ENCODE results near the gene STK10.

STK10 gene

DNA sequence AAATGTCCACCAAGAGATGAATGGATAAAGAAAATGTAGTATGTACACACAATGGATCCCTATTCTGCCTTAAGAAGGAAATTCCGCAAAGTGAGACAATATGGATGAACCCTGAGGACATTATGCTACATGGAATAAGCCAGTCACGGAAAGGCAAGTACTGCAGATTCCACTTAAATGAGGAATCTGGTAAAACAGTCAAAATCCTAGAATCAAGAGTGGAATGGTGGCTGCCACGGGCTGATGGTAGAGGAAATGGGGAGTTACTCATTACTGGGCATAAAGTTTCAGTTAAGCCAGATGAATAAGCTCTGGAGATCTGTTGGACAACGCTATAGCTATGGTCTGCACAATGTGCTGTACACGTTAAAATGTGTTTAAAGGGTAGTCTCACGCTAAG, 47.2 kb downstream of the STK10 start:
- DNase-seq = no peak

DNA sequence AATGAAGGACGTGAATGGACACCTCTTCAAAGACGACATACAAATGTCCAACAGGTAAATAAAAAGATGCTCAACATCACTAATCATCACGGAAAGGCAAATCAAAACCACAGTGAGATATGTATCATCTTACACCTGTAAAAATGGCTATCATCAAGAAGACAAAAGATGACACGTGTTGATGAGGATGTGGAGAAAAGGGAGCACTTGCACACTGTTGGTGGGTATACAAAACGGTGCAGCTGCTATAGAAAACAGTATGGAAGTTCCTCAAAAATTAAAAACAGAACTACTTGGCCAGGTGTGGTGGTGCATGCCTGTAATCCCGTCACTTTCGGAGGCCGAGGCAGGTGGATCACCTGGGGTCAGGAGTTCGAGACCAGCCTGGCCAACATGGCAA, 47.9 kb downstream of the STK10 start:
- no peak for DNase-seq

DNA sequence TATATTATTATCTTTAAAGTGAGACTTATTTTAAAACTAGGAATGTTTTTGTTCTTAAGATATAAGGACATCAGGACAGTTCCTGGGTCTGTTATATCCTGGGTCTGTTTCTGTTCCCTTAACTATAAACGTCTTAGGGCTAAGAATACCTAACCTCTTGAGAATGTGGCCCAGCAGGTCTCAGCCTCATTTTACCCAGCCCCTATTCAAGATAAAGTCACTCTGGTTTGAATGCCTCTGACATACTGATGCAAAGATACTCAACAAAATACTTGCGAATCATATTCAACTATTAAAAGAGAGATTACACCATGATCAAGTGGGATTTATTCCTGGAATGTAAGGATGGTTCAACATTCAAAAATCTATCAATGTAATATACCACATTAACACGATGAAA, 51.0 kb downstream of the STK10 start:
- no peak for DNase-seq

DNA sequence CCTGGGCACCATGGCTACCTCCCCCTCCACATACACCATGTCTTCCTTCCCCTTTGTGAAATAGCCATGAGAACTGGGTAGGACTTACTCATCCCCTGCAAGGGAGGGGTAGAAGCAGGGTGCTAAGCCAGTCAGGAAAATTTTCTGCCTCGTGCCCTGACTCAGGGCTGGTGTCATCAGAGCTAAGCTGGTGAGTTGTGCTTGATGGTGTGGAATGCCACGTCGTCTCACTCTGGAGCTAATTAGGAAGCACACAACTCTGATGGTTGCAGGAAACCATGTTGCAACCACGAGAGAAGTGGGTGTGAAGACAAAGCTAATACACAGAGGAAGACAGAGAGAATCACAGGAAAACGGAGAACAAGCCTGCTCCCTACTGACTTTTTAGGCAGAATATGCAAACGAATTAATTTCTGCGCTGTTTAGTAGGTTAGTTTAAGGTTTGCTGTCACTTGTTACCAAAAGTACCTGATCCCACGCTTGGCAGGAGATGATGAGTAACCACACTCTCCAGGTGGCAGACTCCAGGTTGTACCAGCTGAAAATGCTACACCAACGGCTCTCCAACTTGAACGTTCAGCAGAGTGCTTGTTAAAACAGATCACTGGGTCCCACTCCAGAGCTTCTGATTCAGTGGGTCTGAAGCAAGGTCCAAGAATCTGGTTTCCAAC, 54.5 kb downstream of the STK10 start:
- peak; percentile 79 for DNase-seq

DNA sequence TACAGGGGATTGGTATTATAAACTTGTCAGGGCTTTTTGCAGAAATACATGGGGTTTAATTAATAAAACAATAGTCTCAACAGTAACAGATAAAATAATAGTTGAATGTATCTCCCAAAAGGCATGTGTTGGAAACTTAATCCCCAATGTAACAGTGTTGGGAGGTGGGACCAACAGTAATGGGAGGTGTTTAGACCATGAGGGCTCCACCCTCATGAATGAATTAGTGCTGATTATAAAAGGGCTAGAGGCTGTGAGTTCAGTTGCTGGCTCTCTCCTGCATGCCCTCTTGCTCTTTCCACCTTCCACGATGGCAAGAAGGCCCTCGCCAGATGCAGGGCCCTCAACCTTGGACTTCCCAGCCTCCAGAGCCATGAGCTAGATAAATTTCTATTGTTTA, 56.3 kb downstream of the STK10 start:
- no peak for DNase-seq

DNA sequence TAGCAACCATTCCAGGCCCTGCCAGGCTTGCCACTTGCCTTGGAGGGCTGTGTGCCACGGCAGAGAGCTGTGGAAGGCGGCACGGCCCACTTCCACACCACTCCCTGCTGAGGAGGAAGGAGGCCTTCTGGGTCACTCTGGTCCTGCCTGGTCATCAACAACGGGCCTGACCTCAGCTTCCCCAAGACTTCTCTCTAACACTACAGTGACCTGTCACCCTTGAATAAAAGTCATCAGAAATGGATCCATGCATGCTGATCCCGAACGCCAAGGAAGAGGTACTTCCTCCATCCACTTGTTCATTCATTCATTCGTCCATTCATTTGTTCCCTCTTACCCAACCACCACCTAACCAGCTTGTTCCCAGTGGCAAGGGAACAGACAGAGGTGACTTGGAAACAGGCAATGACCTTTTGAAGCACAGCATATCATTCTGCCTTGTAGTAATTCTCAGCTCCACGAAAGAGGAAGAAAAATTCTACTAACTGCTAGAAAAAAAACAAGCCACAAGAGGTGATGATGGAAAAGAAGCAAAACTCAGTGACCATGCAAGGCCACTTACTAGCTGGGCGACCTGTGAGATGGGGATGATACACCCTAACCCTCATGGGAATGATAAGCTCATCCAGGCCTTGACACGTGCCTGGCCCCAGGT, 58.6 kb downstream of the STK10 start:
- no peak for DNase-seq

DNA sequence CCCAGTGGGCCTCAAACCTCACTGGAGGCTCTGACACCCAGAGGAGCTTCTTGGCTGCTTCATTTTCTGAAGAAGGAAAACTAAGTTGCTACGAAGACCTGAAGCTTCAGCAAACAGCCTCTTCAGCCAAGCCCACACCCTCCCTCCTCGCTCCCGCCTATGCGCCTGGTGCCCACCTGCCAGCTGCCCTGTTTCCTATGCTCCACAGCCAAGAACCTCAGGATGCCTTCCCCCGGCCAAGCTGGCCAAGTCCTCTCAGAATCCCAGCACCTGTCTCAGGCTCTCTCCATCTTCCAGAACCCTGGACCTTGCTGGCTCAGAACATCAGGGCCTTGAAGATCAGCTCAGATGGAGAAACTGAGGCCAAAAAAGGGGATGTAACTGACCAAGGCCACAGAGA, 60.4 kb downstream of the STK10 start:
- DNase-seq = no peak

DNA sequence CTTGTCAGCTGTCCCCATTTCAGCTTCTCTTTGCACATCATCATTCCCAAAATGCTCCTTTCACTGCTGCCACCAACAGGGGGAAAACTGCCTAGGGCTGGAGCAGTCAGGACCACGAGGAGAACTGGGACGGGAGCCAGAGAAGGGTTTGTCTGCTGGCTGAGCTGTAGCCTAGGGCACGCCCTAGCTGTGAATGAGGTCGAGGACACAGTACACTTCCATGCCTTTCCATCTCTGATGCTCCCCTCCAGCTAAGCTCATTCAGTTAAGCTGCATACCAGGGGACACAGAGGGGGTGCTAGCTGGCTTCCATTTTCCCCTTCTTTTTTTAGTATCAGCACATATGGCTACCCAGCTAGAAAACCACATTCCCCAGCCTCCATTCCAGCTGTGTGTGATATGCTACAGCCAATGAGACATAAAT, 64.7 kb downstream of the STK10 start:
- no peak for DNase-seq

DNA sequence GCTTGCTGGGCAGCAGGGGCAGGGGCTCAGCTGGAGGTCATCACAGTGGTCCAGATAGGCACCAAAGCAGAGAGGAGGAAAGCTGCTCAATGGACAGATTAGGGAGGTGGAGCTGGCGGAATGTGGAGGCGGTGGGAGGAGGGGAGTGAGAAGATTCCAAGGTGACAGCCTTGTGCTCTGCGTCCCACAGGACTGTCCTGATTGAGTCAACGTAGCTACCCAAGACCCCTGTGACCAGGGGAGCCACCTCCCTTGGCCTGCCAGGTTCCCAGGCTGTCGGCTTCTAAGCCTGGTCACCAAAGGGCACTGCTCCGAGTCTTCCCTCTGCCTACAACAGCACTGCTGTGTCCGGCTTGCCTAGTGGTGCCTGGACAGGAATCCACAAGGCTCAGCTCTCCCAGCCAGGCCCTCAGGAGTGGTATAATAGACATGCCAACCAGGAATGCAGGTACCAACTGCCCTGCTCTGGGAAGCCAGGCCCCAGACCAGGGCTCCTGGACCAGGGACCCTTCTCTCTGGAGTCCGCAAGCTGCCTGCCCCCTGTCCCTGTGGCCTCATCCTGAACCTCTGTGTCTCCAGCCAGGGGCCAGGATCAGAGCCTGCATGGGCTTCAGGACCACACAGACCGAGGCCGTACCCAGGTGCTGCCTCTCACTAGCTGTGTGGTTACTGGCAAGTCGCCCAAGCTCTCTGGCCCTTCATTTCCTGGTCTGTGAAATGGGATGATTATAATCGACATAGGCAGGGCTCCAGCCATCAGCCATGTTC, 67.9 kb downstream of the STK10 start:
- no peak for DNase-seq

DNA sequence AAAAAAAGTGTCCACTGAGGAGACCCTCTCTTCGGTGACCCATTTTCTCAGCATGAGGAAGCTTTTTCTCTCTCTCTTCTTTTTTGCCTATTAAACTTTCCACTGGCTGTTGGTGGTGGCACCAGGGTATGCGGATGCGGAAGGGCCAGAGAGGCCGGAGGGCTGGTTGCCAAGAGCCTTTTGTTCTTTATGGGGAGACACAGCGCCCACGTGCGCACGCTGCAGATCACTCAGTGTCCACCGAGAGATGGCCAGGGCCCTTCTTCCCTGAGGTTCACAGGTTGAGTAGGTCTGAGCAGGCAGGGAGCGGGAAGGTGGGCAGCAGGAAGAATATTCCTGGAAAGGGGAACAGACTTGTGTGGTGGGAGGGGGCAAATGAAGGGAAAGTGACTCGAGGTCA, 69.1 kb downstream of the STK10 start:
- DNase-seq = no peak

DNA sequence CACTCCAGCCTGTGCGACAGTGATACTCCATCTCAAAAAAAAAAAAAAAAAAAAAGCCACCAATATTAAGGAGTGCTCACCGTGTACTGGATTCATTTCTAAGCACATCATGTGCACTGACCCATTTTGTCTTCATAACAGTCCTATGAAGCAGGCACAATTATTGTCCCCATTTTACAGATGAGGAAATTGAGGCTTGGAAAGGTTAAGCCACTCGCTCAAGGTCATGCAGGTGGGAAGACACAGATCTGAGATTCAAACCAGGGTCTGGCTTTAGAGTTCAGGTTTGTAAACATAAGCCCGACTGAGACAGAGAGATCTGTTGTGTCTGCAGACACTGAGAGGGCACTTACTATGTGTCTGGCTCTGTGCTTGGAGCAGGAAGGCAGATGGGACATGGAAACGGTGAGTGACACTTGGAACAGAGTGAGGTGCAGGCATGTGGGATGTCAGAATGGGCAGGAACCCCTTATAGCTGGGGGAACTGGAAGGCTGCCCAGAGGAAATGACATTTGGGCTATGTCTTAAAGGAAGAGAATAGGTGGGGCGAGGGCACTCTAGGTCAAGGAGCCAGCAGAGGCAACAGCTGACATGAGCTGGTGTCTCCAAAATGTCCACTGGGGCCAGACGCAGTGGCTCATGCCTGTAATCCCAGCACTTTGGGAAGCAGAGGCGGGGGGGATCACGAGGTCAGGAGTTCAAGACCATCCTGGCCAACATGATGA, 69.9 kb downstream of the STK10 start:
- no peak for DNase-seq

DNA sequence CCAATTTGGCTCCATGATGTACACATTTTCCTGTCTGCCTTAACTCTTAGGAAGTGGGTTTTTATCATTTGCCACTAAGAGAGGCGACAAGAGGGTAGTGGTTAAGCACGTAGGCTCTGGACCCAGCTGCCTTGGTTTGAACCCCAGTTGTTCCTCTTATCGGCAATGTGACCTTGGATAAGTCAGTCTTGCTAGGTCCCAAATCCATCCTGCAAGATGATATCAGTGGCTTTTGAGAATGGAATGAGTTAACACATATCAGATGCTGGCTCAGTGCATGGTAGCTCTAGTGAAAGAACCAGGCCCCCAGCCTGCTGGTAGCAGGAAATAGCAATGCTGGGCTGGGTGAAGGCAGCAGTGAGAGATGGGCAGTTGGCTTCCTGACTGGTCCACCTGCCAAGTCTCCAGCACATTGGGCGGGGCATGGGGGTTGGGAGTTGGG, 72.5 kb downstream of the STK10 start:
- no peak for DNase-seq

DNA sequence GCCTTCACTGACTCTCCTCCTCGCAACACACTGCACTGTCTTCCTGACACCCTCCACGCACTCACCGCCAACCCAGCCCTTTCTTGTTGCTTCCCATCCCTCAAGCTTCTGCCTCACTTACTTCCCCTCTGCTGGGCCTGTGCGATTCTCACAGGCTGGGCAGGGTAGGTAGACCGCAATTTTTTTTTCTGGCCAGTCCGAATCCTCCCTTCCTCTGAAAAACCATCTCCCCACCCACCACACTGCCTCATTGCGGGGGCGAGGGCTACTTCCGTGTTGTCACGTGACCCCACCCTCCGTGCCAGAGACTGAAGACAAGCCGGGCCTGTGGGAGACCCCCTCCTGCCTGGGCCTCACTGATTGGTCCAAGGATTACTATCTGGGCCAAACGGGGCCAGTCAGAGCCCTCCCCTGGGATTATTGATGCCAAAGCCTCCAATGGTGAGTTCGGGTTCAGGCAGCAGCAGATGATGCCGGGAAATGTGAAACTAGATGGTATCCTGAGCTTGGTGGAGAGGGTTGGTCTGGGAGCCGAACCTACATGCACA, 73.1 kb downstream of the STK10 start:
- DNase-seq = peak; percentile 90

DNA sequence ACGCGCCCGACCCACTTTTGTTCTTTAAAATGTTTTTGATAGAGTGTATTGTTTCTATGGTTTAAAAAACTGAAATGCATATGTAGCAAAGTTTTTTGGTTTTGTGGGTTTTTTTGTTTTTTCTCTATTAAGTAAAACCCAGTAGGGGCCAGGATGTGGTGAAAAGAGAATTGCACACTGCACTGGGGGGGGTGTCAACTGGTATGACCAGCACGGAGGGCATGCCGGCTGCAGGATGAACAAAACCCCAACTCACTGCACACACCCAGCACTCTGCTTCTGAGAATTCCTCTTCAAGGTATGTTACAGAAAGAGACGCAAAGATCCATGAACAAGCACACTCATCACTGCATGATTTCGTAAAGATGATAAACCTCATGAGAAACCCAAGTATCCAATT, 75.0 kb downstream of the STK10 start:
- peak; percentile 78 for DNase-seq

DNA sequence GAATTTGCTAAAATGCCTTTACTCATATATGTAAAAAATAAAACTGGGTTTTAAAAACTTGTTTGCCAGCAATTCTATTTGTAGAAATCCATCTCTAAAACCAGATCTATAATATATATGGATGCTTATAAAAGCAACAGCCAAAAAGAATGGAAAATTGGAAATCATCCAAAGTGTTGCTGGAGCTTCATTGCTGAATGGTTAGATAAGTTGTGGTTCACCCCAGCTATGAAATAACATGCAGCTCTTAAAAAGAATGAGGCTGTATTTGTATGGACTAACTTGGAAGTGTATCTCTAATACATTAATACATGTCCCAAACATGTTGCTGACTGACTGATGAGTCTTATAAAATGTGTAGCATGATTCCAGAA, 76.2 kb downstream of the STK10 start:
- no peak for DNase-seq

DNA sequence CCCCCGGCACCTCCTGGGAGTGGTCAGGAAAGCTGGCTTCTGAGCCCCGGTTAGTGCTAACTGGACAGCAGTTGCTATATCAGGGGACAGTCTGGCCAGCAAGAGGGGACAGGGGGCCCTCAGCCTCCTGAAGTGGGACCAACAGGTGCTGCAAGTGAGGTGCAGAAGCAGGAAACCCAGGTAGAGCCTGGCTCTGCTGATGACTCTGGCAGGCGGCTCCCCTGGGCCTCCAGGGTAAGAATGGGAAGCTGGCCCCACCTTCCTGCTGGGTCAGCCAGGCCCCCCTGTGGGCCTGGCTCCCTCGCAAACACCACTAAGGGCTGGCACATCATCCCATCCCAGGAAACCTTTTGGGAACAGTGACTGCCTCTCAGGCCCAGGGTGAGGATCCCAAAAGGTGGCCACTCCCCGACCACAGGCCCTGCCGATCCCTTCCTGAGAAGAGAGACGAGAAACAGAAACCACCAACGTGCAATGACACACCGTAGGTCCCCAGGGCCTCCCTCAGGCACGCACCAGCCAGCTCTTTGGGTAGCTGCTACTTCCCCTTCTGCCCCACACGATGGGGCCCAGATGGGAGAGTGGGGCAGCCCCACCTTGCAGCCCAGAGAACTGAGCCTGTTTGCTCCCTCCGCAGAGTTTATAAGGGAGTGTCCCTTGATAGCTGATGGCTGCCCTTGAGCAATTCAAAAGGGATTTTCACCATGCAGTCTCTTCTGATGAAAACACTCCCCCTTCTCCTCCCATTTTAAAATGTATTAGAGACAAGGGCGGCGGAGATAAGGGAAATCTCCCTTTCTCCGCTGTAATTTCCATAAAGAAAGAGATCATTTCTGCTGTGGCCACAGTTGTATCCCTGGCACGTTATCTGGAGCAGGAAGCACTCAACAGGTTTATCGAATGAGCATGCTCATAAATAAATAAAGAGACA, 76.8 kb downstream of the STK10 start:
- peak; percentile 93 for DNase-seq

DNA sequence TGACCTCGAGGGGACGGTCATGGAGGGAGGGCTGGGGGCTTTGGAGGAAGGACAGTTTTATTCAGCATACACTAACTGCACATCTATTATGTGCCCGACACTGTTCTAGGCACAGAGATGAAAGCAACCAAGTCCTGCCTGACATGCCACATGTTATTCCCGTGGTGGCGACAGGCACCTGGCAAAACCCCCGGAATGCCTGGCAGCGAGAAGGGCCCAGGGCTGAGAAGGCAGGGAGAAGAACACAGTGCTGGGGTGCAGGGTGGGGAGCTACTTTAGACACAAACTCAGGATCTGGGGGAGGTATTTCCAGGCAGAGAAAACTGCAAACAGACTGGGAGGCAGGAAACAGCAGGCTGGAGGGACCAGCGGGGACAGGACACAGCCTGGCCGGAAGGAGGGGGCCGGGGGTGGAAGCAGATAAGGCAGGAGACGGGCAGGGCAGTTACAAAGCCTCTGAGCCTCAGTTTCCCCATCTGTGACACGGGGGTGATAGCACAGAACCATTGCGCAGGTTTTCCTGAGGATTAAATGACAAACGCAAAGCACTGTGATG, 77.7 kb downstream of the STK10 start:
- no peak for DNase-seq

DNA sequence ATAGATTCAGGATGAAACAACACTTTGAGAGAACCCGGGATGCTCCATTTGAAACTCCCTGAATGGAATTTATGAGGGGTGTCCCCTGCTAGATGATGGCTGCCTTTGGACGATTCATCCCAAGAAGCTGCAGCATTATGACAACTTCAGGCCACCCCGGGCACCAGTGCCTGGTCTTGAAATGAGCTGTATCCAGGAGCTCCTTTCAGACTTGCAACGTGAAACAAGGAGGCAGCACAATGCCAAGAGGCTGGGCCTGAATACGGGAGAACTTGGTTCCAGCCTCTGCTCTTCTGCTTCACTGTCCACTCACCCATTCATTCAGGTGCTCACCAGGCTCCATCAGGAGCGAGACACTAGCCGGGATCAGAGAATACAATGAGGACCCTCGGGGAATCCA, 78.3 kb downstream of the STK10 start:
- DNase-seq = peak; percentile 40

DNA sequence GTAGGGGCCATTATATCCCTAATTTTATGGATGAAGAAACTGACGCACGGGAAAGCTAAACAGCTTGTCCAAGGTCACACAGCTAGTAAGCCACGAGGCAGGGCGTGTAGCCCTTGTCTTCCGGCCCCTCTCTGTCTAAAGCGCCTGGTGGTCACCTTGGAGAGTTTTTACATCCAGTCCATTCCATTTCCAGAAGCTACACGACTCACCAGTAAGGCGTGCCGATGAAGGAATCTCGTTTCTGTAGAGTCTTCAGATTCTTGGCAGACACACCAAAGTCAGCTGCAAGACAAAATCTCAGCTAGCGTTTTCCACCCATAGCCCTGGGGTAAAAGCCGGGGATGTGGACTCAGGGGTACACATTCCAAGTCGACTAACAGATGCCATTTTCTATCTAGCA, 80.5 kb downstream of the STK10 start:
- DNase-seq = no peak

DNA sequence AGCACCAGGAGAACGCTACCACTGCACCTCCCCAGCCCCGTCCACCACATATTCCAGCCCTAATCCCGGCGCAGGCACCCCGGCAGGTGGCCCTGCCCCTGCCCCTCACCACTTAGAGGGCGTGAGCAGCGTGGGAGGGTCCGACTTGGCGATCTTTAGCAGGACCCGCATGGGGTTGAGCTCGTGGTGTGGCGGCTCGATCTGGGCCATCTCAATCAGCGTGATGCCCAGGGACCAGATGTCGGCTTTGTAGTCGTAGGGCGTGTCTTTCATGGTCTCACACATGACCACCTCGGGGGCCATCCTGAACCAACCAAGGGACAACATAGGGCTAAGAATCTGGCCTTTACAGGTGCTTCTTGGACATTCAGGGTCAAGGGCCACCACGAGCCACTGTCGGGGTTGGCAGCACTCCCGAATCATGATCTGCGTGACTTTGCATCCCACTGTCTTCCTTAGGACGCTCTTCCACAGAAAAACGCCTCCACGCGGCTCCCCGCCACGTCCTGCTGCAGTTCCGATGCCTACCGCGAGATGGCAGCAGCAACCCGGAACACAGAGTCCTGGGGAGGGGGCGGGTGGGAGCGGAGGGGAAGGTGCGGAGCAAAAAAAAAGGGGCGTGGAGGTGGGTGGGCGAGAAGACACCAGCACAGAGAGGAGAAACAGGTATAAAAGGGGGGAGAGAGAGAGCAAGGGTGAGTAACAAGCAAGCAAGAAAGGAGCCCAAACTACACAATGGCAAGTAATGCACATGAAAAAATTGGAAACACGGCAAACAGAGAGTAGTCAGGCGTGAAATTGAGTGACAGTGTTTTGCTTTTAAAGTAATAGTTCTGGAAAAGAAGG, 81.3 kb downstream of the STK10 start:
- peak; percentile 56 for DNase-seq

DNA sequence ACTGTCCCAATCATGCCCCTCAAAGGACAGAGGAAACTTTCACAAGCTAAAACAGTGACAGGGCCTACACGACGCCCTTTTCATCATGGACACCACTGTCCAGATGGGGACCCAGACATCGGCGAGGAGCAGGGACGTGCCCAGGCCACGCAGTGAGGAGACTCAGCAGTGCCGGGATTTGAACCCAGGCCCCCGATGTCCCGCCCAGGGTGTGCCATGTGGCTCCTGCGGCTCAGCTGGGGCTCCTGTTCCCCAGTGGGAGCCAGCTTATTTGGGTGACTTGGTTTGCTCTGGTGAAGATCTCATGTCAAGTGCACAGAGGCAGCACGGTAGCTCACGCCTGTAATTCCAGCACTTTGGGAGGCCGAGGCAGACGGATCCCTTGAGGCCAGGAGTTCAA, 82.2 kb downstream of the STK10 start:
- no peak for DNase-seq

All from stimulated activated CD4-positive, alpha-beta T cell treated with anti-CD3 and anti-CD28 coated beads, Interleukin-1b, Interleukin-23, amount 100 ng/mL, for 48 hours (primary cell).